HL-60 (cell line): ENCODE measurements around the gene LGALS7B.
"Not testable (repeated sequence)": the region's sequence is repeated elsewhere in the genome, so short reads cannot be mapped to it uniquely, and the experiment has no call there.

Experiments used
- DNase-seq, 2 experiments: peaks; one replicate each; pipeline ENCODE4 v3.0.0-alpha.2; 2010 to 2020; ENCODE audit warnings: low read depth in 1 of 2, low spot score in 1 of 2
- H3K27ac ChIP-seq: fragments of 250-450 bp; sonication (Bioruptor Pico); replicated peaks from 2 replicates; pipeline ENCODE4 v1.5.1; 2020; ENCODE audit warnings: mild to moderate bottlenecking, moderate library complexity
- H3K27me3 ChIP-seq: fragments of 250-450 bp; sonication (Bioruptor Pico); 2 replicates; pipeline ENCODE4 v1.5.1; 2021; ENCODE audit warnings: mild to moderate bottlenecking, moderate library complexity; ENCODE audit not compliant: insufficient read depth, poor library complexity, severe bottlenecking
- H3K4me3 ChIP-seq: replicated peaks from 2 replicates; pipeline ENCODE4 v1.5.1; 2011; ENCODE audit warnings: mild to moderate bottlenecking, control low read depth, low read length; ENCODE audit not compliant: insufficient read depth
- CTCF ChIP-seq: IDR thresholded peaks from one replicate; pipeline ENCODE4 v1.5.1; 2011; ENCODE audit warnings: low read length, control low read depth, inconsistent platforms; ENCODE audit not compliant: insufficient read depth
- GABPA ChIP-seq: IDR thresholded peaks from 2 replicates; pipeline ENCODE4 v1.6.1; 2012; ENCODE audit warnings: low read depth
- POLR2AphosphoS5 ChIP-seq: IDR thresholded peaks from 2 replicates; pipeline ENCODE4 v1.6.1; 2012; ENCODE audit warnings: low read depth
- REST ChIP-seq: IDR thresholded peaks from 2 replicates; pipeline ENCODE4 v1.6.1; 2012; ENCODE audit warnings: low read depth; ENCODE audit not compliant: insufficient replicate concordance
- SPI1 ChIP-seq: IDR thresholded peaks from 2 replicates; pipeline ENCODE4 v1.6.1; 2012; ENCODE audit warnings: low read depth, mild to moderate bottlenecking, borderline replicate concordance

Gene LGALS7B

DNA sequence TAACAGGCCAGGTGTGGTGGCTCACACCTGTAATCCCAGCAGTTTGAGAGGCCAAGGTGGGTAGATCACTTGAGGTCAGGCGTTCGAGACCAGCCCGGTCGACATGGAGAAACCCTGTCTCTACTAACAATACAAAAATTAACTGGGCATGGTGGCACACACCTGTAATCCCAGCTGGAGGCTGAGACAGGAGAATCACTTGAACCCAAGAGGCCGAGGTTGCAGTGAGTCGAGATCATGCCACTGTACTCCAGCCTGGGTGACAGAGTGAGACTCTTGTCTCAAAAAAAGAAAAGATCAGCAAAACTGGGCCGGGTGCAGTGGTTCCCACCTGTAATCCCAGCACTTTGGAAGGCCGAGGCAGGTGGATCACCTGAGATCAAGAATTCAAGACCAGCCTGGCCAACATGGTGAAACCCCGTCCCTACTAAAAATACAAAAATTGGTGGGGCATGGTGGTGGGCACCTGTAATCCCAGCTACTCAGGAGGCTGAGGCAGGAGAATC is 27.1 kb upstream of the LGALS7B start:
- not testable (repeated sequence) for H3K27ac ChIP-seq, DNase-seq, H3K27me3 ChIP-seq, H3K4me3 ChIP-seq

- TF ChIP-seq REST (no peak), GABPA (no peak), SPI1 (no peak), CTCF (no peak), POLR2AphosphoS5 (no peak)
- Histone ChIP-seq H3K27me3 (no peaks in the 10 kb centered on the region), H3K4me3 (no peak overlapping the region), H3K27ac (no peak overlapping the region)
- DNase-seq: no peak
These were observed 25.2 kb upstream of the LGALS7B start for GRCh38 chr19:38763795-38764220.

GRCh38 chr19:38765214-38765613 is 23.8 kb upstream of the LGALS7B start:
- no peak overlapping the region for H3K27ac ChIP-seq
- no peak overlapping the region for H3K4me3 ChIP-seq
- DNase-seq: no peak
- TF ChIP-seq CTCF (no peak), REST (no peak)
- H3K27me3 ChIP-seq: no peaks in the 10 kb centered on the region

DNA sequence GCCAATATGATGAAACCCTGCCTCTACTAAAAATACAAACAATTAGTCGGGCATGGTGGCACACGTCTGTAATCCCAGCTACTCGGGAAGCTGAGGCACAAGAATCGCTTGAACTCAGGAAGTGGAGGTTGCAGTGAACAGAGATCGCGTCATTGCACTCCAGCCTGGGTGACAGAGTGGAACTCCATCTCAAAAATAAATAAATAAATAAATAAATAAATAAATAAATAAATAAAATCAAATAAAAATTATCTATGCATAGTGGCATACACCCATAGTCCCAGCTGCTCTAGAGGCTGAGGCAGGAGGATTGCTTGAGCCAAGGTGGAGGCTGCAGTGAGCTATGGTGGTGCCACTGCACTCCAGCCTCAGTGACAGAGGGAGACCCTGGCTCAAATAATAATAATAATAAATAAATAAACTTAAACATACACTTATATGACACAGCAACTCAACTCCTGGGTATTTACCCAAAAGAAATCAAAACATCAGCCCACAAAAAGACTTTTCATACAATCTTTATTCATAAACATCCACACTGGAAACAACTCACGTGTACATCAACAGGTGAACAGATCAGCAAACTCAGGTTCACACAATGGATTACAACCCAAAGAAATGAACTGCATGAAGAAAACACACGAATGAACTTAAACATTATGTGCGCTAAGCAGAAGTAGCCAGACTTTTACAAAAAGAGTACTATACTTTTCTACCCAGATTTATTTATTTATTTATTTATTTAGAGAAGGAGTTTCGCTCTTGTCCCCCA is 22.5 kb upstream of the LGALS7B start:
- DNase-seq: no peak
- Histone ChIP-seq H3K27ac (no peak overlapping the region), H3K4me3 (no peak overlapping the region), H3K27me3 (no peaks in the 10 kb centered on the region)
- no peak for TF ChIP-seq REST
